ENCODE data around the gene SLC25A13.
A peak's percentile ranks its signal among the peaks of the same experiment; 100 is the strongest.

Gene SLC25A13

DNA sequence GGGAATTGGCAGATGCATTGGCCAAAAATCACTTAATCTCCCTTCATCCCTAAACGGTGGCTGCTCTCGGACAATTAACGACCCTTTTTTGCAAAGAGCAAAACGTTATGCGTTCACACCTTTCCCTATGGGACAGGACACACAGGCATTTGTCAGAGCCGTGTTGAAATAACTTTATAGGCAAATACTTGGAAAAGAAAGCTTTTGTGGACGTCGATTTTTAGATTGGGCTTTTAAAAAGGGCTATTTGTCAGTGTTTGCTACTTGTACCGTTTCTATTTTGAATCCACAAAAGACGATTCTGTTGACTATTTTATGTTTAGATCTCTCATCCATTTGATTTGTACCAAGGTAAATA is 245.6 kb downstream of the SLC25A13 start:
- peak; percentile 44 for DNase-seq

DNA sequence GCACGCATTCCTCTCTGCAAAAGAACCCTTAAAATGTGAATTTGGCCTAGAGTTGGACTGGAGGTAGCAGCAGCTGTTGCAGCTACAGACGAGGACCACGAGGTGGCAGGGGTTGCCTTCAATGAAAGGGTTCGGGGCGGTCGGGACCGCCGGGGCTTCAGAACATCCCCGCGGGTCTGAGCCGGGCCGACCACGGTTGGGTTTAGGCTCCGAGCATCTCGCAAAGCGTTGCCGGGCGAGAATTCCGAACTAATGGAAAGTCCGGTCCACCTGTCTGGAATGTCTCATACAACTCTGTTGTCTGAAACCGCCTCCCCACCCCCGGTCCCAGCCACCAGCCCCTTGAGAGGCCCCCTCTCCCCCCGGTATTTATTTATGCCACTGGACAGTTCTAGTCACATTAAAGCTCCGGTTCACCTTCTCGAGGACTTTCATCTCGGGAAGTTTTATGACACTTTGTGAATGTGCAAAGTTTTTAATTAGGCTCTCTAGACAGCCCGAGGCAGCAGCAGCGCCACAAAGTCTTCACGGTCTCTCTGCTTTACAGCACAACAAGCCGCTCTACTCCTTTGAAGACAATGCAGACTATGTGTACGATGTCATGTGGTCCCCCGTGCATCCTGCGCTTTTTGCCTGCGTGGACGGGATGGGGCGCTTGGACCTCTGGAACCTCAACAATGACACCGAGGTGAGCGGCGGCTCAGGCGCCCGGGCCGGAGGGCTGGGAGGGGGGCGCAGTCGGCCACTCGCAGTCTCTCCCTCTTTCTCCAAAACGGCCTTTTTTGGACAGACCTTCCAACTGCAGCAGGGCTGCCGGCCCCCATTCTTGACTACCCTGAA is 246.2 kb downstream of the SLC25A13 start:
- DNase-seq: peak; percentile 62

DNA sequence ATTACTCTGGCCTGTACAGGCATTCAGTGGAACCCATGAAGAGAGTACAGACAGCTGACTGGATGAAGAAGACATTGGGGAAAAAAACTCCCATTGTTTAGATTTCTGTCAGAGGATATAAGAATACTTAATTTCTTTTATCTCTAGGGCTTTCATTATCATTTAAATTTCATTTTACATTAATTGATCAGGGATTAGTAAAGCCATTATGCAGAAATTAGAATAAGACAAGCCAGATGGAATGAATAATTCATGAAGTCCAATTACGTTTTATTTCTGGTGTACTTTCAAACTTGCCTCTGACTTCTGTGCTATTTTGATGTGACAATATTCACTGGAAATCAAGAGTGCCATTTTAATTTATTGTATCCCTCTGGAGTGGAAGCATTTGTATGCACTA is 247.0 kb downstream of the SLC25A13 start:
- DNase-seq: no peak
